Endometrial microvascular endothelial cells (primary cell): Measurements from ENCODE around the gene SIGMAR1. TPM values are rescaled to one million over a fixed set of nuclear protein-coding genes. Genes with fewer than 3 reads are reported as not detected.

Experiments used
- in situ Hi-C: cut with HindIII; loops from 2 replicates; pipeline ENCODE4 v1.10.0; 2017; ENCODE audit warnings: low sequenced_read_pairs, low pct_unique_long_range_greater_than_20kb; ENCODE audit errors: inconsistent ontology term
- total RNA-seq: library from RNA; depleted of rRNA; stranded (reverse); fragments of >200 nt; gene quantifications from one replicate; pipeline ENCODE4 v1.2.3, GENCODE V29; 2015; ENCODE audit errors: inconsistent ontology term

SIGMAR1 gene
- 163 TPM for total RNA-seq

GRCh38 chr9:34637356-34638137, at the start of gene SIGMAR1:
Gene SIGMAR1, minus strand, starts transcription at chr9:34637787. Its CDS starts 90 bp downstream, at chr9:34637697.
- in situ Hi-C loops, result no loop called here

GRCh38 chr9:34686732-34687131, 49.1 kb upstream of the SIGMAR1 start:
- in situ Hi-C loops, result no loop called here

- in situ Hi-C loops, result no loop called here
These were observed 48.6 kb upstream of the SIGMAR1 start for GRCh38 chr9:34686231-34686630.

- in situ Hi-C loops, result no loop called here
These were observed 48.0 kb upstream of the SIGMAR1 start for GRCh38 chr9:34685591-34685990.

- in situ Hi-C loops, result no loop called here
These were observed 47.2 kb upstream of the SIGMAR1 start for GRCh38 chr9:34684816-34685215.

GRCh38 chr9:34684145-34684544, 46.6 kb upstream of the SIGMAR1 start:
- in situ Hi-C loops, result no loop called here

- in situ Hi-C loops, result no loop called here
These were observed 38.3 kb upstream of the SIGMAR1 start for GRCh38 chr9:34675869-34676268.

GRCh38 chr9:34675048-34675714, 37.6 kb upstream of the SIGMAR1 start:
- in situ Hi-C loops, result no loop called here

- in situ Hi-C loops, result no loop called here
These were observed 36.9 kb upstream of the SIGMAR1 start for GRCh38 chr9:34674440-34674839.

- in situ Hi-C loops, result no loop called here
These were observed 33.7 kb upstream of the SIGMAR1 start for GRCh38 chr9:34671307-34671706.

- in situ Hi-C loops, result no loop called here
These were observed 32.4 kb upstream of the SIGMAR1 start for GRCh38 chr9:34669809-34670562.

- in situ Hi-C loops, result no loop called here
These were observed 28.0 kb upstream of the SIGMAR1 start for GRCh38 chr9:34665381-34666250.

GRCh38 chr9:34665067-34665380, 27.4 kb upstream of the SIGMAR1 start:
- in situ Hi-C loops, result no loop called here

- in situ Hi-C loops, result no loop called here
These were observed 26.9 kb upstream of the SIGMAR1 start for GRCh38 chr9:34664281-34665066.

GRCh38 chr9:34663303-34663605, 25.7 kb upstream of the SIGMAR1 start:
- in situ Hi-C loops, result no loop called here

GRCh38 chr9:34662526-34663302, 25.1 kb upstream of the SIGMAR1 start, which contains the start of gene CCL27:
Gene CCL27, minus strand, starts transcription at chr9:34662657. Its CDS starts 24 bp downstream, at chr9:34662633.
- in situ Hi-C loops, result no loop called here

GRCh38 chr9:34659592-34660253, 22.1 kb upstream of the SIGMAR1 start:
- in situ Hi-C loops, result no loop called here
